ENCODE results near the gene ASCL4.
"Not testable (repeated sequence)": the region's sequence is repeated elsewhere in the genome, so short reads cannot be mapped to it uniquely, and the experiment has no call there.

Gene ASCL4, protein sequence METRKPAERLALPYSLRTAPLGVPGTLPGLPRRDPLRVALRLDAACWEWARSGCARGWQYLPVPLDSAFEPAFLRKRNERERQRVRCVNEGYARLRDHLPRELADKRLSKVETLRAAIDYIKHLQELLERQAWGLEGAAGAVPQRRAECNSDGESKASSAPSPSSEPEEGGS

GRCh38 chr12:107774349-107775029, at the start of gene ASCL4:
Gene ASCL4 (plus strand): TSS chr12:107774704. CDS start chr12:107775219, 515 bp downstream.
- DNase-seq (ENCODE audit: low read depth in 2 of 2) = no peak

DNA sequence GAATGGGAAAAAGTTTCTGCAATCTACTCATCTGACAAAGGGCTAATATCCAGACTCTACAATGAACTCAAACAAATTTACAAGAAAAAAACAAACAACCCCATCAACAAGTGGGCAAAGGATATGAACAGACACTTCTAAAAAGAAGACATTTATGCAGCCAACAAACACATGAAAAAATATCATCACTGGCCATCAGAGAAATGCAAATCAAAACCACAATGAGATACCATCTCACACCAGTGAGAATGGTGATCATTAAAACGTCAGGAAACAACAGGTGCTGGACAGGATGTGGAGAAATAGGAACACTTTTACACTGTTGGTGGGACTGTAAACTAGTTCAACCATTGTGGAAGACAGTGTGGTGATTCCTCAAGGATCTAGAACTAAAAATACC, 47.2 kb upstream of the ASCL4 start:
- DNase-seq (ENCODE audit: low read depth in 2 of 2) = not testable (repeated sequence)

DNA sequence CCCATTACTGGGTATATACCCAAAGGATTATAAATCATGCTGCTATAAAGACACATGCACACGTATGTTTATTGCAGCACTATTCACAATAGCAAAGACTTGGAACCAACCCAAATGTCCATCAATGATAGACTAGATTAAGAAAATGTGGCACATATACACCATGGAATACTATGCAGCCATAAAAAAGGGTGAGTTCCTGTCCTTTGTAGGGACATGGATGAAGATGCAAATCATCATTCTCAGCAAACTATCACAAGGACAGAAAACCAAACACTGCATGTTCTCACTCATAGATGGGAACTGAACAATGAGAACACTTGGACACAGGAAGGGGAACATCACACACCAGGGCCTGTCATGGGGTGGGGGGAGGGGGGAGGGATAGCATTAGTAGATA, 46.8 kb upstream of the ASCL4 start:
- not testable (repeated sequence) for DNase-seq (ENCODE audit: low read depth in 2 of 2)

GRCh38 chr12:107730618-107731341, 43.7 kb upstream of the ASCL4 start:
- DNase-seq (ENCODE audit: low read depth in 2 of 2) = no peak

DNA sequence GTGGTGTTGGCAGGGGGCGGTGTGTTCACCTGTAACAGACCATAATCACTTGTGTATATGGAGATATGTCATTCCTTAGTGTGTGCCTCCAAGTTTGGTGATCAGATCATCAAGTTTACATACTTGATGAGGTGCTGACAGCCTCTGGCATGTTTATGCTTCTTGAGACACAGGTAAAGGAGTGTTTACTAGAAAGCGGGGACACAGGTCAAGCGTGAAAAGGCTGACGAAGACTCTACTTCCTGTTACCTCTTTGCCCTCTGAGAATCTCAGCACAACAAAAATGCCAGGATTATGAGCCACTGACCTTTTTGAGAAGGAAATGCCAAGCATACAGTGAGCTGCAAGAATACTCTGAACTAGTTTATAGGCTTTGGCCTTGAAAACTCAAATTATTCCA, 43.1 kb upstream of the ASCL4 start:
- no peak for DNase-seq (ENCODE audit: low read depth in 2 of 2)

- DNase-seq (ENCODE audit: low read depth in 2 of 2) = no peak
Observed at GRCh38 chr12:107732365-107732764, 42.1 kb upstream of the ASCL4 start.

- DNase-seq (ENCODE audit: low read depth in 2 of 2) = no peak
Observed at GRCh38 chr12:107734139-107734538, 40.4 kb upstream of the ASCL4 start.

DNA sequence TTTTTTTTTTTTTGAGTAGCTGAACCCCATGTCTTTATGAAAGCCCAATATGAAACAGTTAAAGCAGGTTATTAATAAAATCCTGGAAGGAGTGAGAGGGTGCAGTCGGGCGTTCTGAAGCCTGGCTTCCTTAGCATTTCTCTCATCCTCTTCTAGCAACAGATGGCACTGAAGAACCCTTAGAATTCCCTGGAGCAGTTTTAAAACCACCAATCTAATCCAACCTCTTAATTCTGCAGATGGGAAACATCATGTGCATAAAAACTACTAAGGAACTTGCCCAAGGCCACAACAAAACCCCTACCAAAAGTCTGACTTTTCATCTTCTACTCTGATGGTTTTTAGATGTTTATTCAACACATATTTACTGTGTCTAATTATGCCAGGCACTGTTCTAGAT, 38.7 kb upstream of the ASCL4 start:
- DNase-seq (ENCODE audit: low read depth in 2 of 2) = no peak

GRCh38 chr12:107736914-107737313, 37.6 kb upstream of the ASCL4 start:
- no peak for DNase-seq (ENCODE audit: low read depth in 2 of 2)

DNA sequence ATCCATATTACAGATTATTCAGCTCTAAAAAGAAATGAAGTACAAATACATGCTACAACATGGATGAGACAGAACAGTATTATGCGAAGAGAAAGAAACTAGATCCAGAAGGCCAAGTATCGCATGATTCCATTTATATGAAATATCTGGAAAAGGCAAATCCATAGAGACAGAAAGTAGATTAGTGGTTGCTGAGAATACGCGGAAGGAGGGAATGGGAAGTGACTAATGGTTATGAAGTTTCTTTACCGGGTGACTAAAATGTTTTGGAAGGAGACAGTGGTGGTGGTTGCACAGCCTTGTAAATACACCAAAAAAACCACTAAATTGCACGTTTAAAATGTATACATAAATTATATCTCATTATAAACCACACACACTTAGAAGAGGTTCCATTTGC, 26.0 kb upstream of the ASCL4 start:
- no peak for DNase-seq (ENCODE audit: low read depth in 2 of 2)

- DNase-seq (ENCODE audit: low read depth in 2 of 2) = no peak
Observed at GRCh38 chr12:107749083-107749482, 25.4 kb upstream of the ASCL4 start.

- DNase-seq (ENCODE audit: low read depth in 2 of 2) = no peak
Observed at GRCh38 chr12:107759410-107759809, 15.1 kb upstream of the ASCL4 start.

GRCh38 chr12:107760207-107760808, 14.2 kb upstream of the ASCL4 start:
- peak; percentile 15 to 19 for DNase-seq (ENCODE audit: low read depth in 2 of 2)

GRCh38 chr12:107760809-107761501, 13.5 kb upstream of the ASCL4 start, which contains the start of gene PRDM4:
Gene PRDM4 (minus strand): TSS chr12:107761137. CDS start chr12:107760515, 622 bp downstream.
- peak; percentile 76 to 80 for DNase-seq (ENCODE audit: low read depth in 2 of 2)

DNA sequence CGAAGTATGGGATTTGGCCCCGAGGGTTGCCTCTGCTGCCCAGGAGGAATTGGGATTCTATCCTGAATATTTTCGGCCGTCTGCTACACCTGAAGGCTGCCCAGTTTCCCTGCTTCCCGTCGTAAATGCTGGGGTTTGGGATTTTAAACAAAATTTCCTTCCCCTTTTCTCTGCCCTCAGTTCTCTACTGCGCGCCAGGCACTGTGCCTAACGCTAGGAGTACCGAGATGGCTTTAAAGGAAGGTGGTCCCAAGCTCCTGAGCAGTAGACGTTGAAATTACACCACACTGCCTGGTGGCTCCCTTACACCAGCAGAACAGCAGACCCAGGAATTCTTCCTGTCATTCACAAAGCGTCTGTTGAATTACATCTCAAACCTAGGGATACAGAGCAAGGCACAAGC, 13.0 kb upstream of the ASCL4 start:
- no peak for DNase-seq (ENCODE audit: low read depth in 2 of 2)

DNA sequence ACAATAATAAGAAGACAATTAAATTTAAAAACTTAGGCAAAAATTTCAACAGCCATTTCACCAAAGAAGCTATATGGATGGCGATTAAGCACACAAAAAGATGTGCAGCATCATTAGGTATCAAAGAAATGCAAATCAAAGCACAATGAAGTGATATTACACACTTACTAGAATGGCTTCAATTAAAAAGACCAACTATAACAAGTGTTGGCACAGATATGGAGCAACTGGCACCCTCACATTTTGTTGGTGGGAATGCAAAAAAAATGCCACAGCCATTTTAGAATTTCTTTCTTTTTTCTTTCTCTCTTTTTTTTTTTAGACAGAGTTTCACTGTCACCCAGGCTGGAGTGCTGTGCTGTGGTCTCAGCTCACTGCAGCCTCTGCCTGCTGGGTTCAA, 11.6 kb upstream of the ASCL4 start:
- DNase-seq (ENCODE audit: low read depth in 2 of 2) = no peak

DNA sequence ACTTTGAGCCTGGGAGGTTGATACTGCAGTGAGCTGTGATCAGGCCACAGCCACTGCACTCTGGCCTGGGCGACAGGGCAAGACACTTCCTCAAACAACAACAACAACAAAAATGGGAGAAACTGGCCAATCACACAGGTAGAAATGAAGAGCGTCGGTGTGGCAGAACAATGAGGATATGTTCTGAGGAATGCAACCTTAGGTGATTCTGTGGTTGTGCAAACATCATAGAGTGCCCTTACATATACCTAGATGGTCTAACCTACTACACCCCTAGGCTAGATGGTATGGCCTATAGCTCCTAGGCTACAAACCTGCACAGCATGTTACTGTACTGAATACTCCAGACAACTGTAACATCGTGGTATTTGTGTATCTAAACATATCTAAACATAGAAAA, 9.9 kb upstream of the ASCL4 start:
- DNase-seq (ENCODE audit: low read depth in 2 of 2) = no peak

DNA sequence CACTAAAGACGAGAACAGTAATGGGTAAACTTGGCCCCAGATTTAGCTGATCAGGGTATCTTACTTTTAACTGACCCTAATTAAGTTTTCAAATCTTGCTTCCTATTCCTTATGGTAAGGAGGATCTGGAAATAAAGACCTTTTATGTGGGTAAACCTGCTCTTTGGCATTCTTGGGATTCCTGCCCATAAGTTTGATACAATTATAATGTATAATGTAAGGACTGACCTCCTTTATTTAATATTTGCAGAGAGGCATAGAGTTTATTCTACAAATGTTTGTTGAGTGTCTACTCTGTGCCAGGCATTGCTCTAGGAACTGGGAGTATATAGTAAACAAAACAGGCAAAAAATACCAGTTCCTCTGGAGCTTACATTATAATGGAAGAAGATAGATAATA, 9.2 kb upstream of the ASCL4 start:
- DNase-seq (ENCODE audit: low read depth in 2 of 2) = no peak

- DNase-seq (ENCODE audit: low read depth in 2 of 2) = no peak
Observed at GRCh38 chr12:107767466-107767865, 7.0 kb upstream of the ASCL4 start.

- no peak for DNase-seq (ENCODE audit: low read depth in 2 of 2)
Observed at GRCh38 chr12:107775093-107775721, 703 bp downstream of the ASCL4 start.

- no peak for DNase-seq (ENCODE audit: low read depth in 2 of 2)
Observed at GRCh38 chr12:107776171-107776570, 1.7 kb downstream of the ASCL4 start.
